ENCODE results near the gene OR2M5.

DNA sequence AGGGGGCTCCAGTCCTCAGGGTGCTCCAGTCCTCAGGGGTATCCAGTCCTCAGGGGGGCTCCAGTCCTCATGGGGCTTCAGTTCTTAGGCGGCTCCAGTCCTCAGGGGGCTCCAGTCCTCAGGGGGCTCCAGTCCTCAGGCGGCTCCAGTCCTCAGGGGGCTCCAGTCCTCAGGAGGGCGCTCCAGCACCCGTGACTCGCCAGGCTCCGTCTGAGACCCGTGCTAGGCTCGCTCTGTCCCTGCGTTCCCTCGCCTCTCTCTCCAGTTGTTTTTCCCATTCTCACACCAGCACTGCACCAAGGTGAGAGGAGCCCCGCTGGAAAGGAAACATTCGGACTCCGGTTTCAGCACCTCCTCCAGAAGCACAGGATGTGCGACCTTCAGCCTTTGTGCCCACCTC lies 20.2 kb downstream of the OR2M5 start:
- TF ChIP-seq EZH2 (IDR thresholded peaks at IDR 0.05): no peak
- TF ChIP-seq POLR2AphosphoS5 (IDR thresholded peaks at IDR 0.05; ENCODE audit: borderline replicate concordance, low read depth, low read length): no peak
- no peak for TF ChIP-seq FOXP2 (optimal IDR thresholded peaks at IDR 0.05; ENCODE audit: control extremely low read depth, extremely low read length, insufficient read depth)
